HG03159 (cell line): ENCODE results near the gene GAPT.

Experiments used
- ATAC-seq: cut with Tn5 transposase; IDR thresholded peaks from one replicate; pipeline ENCODE4 v1.9.1; 2021; ENCODE audit warnings: mild to moderate bottlenecking, moderate library complexity; ENCODE audit not compliant: unreplicated experiment

The GAPT gene

GRCh38 chr5:58491216-58491892 is at the start of gene GAPT:
GAPT (plus strand) TSS chr5:58491435; CDS start chr5:58494537, 3,102 bp downstream.
- peak; percentile 88 for ATAC-seq

- no peak for ATAC-seq
Measured at GRCh38 chr5:58444805-58445204, 46.4 kb upstream of the GAPT start.

- ATAC-seq, result no peak
Measured at GRCh38 chr5:58446024-58446423, 45.2 kb upstream of the GAPT start.

- ATAC-seq, result no peak
Measured at GRCh38 chr5:58447226-58447625, 44.0 kb upstream of the GAPT start.

- ATAC-seq, result no peak
Measured at GRCh38 chr5:58450018-58450417, 41.2 kb upstream of the GAPT start.

- no peak for ATAC-seq
Measured at GRCh38 chr5:58450811-58451629, 40.2 kb upstream of the GAPT start.

GRCh38 chr5:58451732-58452565 is 39.3 kb upstream of the GAPT start:
- no peak for ATAC-seq

- ATAC-seq, result no peak
Measured at GRCh38 chr5:58452566-58453258, 38.5 kb upstream of the GAPT start.

GRCh38 chr5:58453306-58453705 is 37.9 kb upstream of the GAPT start:
- no peak for ATAC-seq

- ATAC-seq, result no peak
Measured at GRCh38 chr5:58454025-58454424, 37.2 kb upstream of the GAPT start.

GRCh38 chr5:58455066-58455465 is 36.2 kb upstream of the GAPT start:
- no peak for ATAC-seq

GRCh38 chr5:58455480-58455879 is 35.8 kb upstream of the GAPT start:
- no peak for ATAC-seq

GRCh38 chr5:58456026-58456425 is 35.2 kb upstream of the GAPT start:
- no peak for ATAC-seq

GRCh38 chr5:58456486-58456885 is 34.7 kb upstream of the GAPT start:
- no peak for ATAC-seq

GRCh38 chr5:58457050-58457449 is 34.2 kb upstream of the GAPT start:
- ATAC-seq, result no peak

GRCh38 chr5:58458141-58458742 is 33.0 kb upstream of the GAPT start:
- ATAC-seq, result no peak

GRCh38 chr5:58458743-58459145 is 32.5 kb upstream of the GAPT start:
- ATAC-seq, result no peak

- peak; percentile 1 for ATAC-seq
Measured at GRCh38 chr5:58459146-58460001, 31.9 kb upstream of the GAPT start.

- peak; percentile 73 for ATAC-seq
Measured at GRCh38 chr5:58460002-58460731, 31.1 kb upstream of the GAPT start, which contains the start of gene PLK2. PLK2 (minus strand) TSS chr5:58460086; CDS start chr5:58459959, 127 bp downstream.
